Sigmoid colon (tissue), 7 donors: ENCODE results near the gene CCNG2. TPM values are rescaled to one million over a fixed set of nuclear protein-coding genes. Genes with fewer than 3 reads are reported as not detected.

ENCODE experiments used
- DNase-seq: peaks from one replicate; pipeline ENCODE4 v3.0.0-alpha.2; 2019
- H3K27ac ChIP-seq, 4 donors: fragments of 200-600 bp; sonication (generic); one replicate each; pipeline ENCODE4 v1.5.1; 2016 to 2019; ENCODE audit warnings: mild to moderate bottlenecking in 1 of 4
- H3K27me3 ChIP-seq, 3 donors: fragments of 200-600 bp; sonication (generic); one replicate each; pipeline ENCODE4 v1.5.1; 2019; ENCODE audit warnings: mild to moderate bottlenecking in 1 of 3
- H3K36me3 ChIP-seq, 4 donors: fragments of 200-600 bp; sonication (generic); one replicate each; pipeline ENCODE4 v1.5.1; 2016 to 2019
- H3K4me1 ChIP-seq, 4 donors: fragments of 200-600 bp; sonication (generic); one replicate each; pipeline ENCODE4 v1.5.1; 2017 to 2019
- H3K4me3 ChIP-seq, 4 donors: fragments of 200-600 bp; sonication (generic); one replicate each; pipeline ENCODE4 v1.5.1; 2017 to 2019; ENCODE audit warnings: mild to moderate bottlenecking in 2 of 4, moderate library complexity in 1 of 4
- H3K9me3 ChIP-seq, 4 donors: fragments of 200-600 bp in 3 of 4; sonication (generic) in 3 of 4; one replicate each; pipeline versions ENCODE4 v1.5.1 to v1.6.1; 2013 to 2019
- EP300 ChIP-seq, 4 donors: sonication (generic); formaldehyde crosslinking; IDR thresholded peaks; one replicate each; pipeline ENCODE4 v1.6.1; 2017; ENCODE audit warnings: antibody characterized with exemption in 4 of 4
- POLR2A ChIP-seq, 2 donors: fragments of 450-650 bp; IDR thresholded peaks; one replicate each; pipeline ENCODE4 v1.6.1; 2016; ENCODE audit warnings: antibody characterized with exemption in 2 of 2, mild to moderate bottlenecking in 2 of 2, moderate library complexity in 2 of 2
- POLR2AphosphoS5 ChIP-seq, 4 donors: sonication (generic); formaldehyde crosslinking; IDR thresholded peaks; one replicate each; pipeline ENCODE4 v1.6.1; 2017; ENCODE audit warnings: antibody characterized with exemption in 4 of 4
- WGBS, 2 donors: extraction: QIAGEN DNeasy Blood & Tissue Kit; methylation state at CpG; one replicate each; pipeline ENCODE4 v1.1.7; 2013; 5-methylcytosine and 5-hydroxymethylcytosine counted together
- intact Hi-C: fragments of 100-400 bp; cut with DNase I; formaldehyde crosslinking; loops from one replicate; pipeline ENCODE4 v1.15.1; 2023
- polyA plus RNA-seq, 3 donors: library from polyadenylated mRNA; stranded (reverse); fragments of 200-250 nt; gene quantifications; one replicate each; pipeline ENCODE4 v1.2.3, GENCODE V29; 2013
- total RNA-seq, 4 donors: library from RNA; depleted of rRNA; stranded (reverse); fragments of >200 nt; gene quantifications; one replicate each; pipeline ENCODE4 v1.1.0, GENCODE V29; 2016
- TF ChIP-seq, protein P1 (sequence below), 4 experiments: fragments of 450-650 bp in 3 of 4; fragments of 200-600 bp in 1 of 4; IDR thresholded peaks; one replicate each; pipeline ENCODE4 v1.5.1; 2016 to 2019; ENCODE audit warnings: antibody characterized with exemption in 4 of 4, mild to moderate bottlenecking in 3 of 4, moderate library complexity in 2 of 4
- donor health status: healthy with polysubstance abuse.
- donor health status: Bipolar disorder and iron deficiency.
- donor health status: healthy.

The CCNG2 gene
- total and polyA plus RNA-seq, 7 donors = 25.5 to 72.1 (median 27.6) TPM

- Histone ChIP-seq H3K9me3 (no peaks in the 10 kb centered on the region), H3K4me3 (no peak overlapping the region), H3K27me3 (no peaks in the 10 kb centered on the region), H3K36me3 (peaks cover 0 to 2% (median 0%) of the 10 kb centered on the region in 4 donors), H3K4me1 (peaks cover 0 to 19% (median 10%) of the 10 kb centered on the region in 4 donors), H3K27ac (no peak overlapping the region)
- TF ChIP-seq EP300 (IDR thresholded peaks at IDR 0.05) = no peak
- TF ChIP-seq POLR2A (IDR thresholded peaks at IDR 0.05) = no peak
- TF ChIP-seq, protein P1, sequence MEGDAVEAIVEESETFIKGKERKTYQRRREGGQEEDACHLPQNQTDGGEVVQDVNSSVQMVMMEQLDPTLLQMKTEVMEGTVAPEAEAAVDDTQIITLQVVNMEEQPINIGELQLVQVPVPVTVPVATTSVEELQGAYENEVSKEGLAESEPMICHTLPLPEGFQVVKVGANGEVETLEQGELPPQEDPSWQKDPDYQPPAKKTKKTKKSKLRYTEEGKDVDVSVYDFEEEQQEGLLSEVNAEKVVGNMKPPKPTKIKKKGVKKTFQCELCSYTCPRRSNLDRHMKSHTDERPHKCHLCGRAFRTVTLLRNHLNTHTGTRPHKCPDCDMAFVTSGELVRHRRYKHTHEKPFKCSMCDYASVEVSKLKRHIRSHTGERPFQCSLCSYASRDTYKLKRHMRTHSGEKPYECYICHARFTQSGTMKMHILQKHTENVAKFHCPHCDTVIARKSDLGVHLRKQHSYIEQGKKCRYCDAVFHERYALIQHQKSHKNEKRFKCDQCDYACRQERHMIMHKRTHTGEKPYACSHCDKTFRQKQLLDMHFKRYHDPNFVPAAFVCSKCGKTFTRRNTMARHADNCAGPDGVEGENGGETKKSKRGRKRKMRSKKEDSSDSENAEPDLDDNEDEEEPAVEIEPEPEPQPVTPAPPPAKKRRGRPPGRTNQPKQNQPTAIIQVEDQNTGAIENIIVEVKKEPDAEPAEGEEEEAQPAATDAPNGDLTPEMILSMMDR (IDR thresholded peaks at IDR 0.05) = no peak
- no peak for TF ChIP-seq POLR2AphosphoS5 (IDR thresholded peaks at IDR 0.05)
- intact Hi-C loops = loop anchor here (10.0 kb wide), 1 partner anchor 1009 kb away; the partner anchor contains the start of gene NUP54
- no peak for DNase-seq
These were observed 2.9 kb upstream of the CCNG2 start for GRCh38 chr4:77154065-77154464.

GRCh38 chr4:77154761-77155499 lies 2.1 kb upstream of the CCNG2 start:
- Histone ChIP-seq H3K9me3 (no peaks in the 10 kb centered on the region), H3K4me3 (no peak overlapping the region), H3K27me3 (no peaks in the 10 kb centered on the region), H3K36me3 (peaks cover 0 to 9% (median 0%) of the 10 kb centered on the region in 4 donors), H3K27ac (no peak overlapping the region), H3K4me1 (peaks cover 0 to 28% (median 10%) of the 10 kb centered on the region in 4 donors)
- no peak for DNase-seq
- WGBS, 2 donors = 43 to 64% methylated on average over 4 of the region's 4 CpGs
- intact Hi-C loops = loop anchor here (5.0 to 10.0 kb wide), 3 partner anchors 63 to 1010 kb away; partner anchors contain the start of gene NUP54
- TF ChIP-seq, protein P1 (IDR thresholded peaks at IDR 0.05) = no peak
- TF ChIP-seq EP300 (IDR thresholded peaks at IDR 0.05) = no peak
- no peak for TF ChIP-seq POLR2A (IDR thresholded peaks at IDR 0.05)
- TF ChIP-seq POLR2AphosphoS5 (IDR thresholded peaks at IDR 0.05) = no peak

GRCh38 chr4:77155631-77156452 lies 1.2 kb upstream of the CCNG2 start:
- TF ChIP-seq, protein P1 (IDR thresholded peaks at IDR 0.05) = no peak
- TF ChIP-seq POLR2A (IDR thresholded peaks at IDR 0.05) (no peak), EP300 (IDR thresholded peaks at IDR 0.05) (no peak), POLR2AphosphoS5 (IDR thresholded peaks at IDR 0.05) (no peak)
- WGBS, 2 donors = 26 to 51% methylated on average over 15 of the region's 15 CpGs
- H3K4me3 ChIP-seq = peak overlapping the region; percentile 83 to 97 (median 86)
- no peaks in the 10 kb centered on the region for H3K27me3 ChIP-seq
- peaks cover 0 to 28% (median 10%) of the 10 kb centered on the region in 4 donors for H3K4me1 ChIP-seq
- no peak for DNase-seq
- H3K9me3 ChIP-seq = no peaks in the 10 kb centered on the region
- intact Hi-C loops = loop anchor here (2.0 to 10.0 kb wide), 4 partner anchors 64 to 1011 kb away; partner anchors contain the start of genes NUP54 and SEPTIN11
- peak overlapping the region; percentile 87 to 97 (median 92) for H3K27ac ChIP-seq
- H3K36me3 ChIP-seq = peaks cover 0 to 13% (median 2%) of the 10 kb centered on the region in 4 donors

DNA sequence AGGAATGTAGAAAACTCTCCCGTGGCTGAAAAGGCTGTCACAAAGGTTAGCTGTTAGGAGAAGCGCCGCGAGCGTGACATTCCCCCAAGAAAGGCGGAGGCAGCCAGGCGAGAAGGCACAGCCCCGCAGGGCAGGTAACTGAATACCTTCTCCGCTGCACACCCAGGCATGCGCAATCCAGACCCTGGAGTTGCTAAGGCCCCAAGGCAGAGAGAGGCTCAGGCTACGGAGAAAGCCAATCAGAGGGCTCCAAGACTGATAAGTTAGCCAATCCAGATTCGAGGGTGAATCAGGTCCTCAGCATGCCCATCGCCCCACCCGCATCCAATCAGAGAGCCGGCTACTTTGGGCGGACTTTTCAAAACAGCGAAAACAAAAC lies 485 bp upstream of the CCNG2 start:
- intact Hi-C loops = loop anchor here (2.0 to 10.0 kb wide), 4 partner anchors 64 to 1012 kb away; partner anchors contain the start of genes NUP54 and SEPTIN11
- Histone ChIP-seq H3K4me1 (peaks cover 0 to 28% (median 10%) of the 10 kb centered on the region in 4 donors), H3K9me3 (no peaks in the 10 kb centered on the region), H3K4me3 (peak overlapping the region; percentile 83 to 97 (median 86)), H3K36me3 (peaks cover 0 to 20% (median 5%) of the 10 kb centered on the region in 4 donors), H3K27ac (peak overlapping the region; percentile 87 to 97 (median 92)), H3K27me3 (no peaks in the 10 kb centered on the region)
- WGBS, 2 donors = 0% methylated on average over 17 of the region's 17 CpGs
- peak; percentile 99 for DNase-seq
- TF ChIP-seq, protein P1 (IDR thresholded peaks at IDR 0.05) = no peak
- TF ChIP-seq EP300 (IDR thresholded peaks at IDR 0.05) = no peak
- TF ChIP-seq POLR2A (IDR thresholded peaks at IDR 0.05) = peak in 1 of 2 donors; percentile 65
- TF ChIP-seq POLR2AphosphoS5 (IDR thresholded peaks at IDR 0.05) = peak in 1 of 4 donors; percentile 29
